ENCODE results near the gene BCL11A. TPM values are rescaled to one million over a fixed set of nuclear protein-coding genes. Genes with fewer than 3 reads are reported as not detected.

Gene BCL11A
- total RNA-seq, 1 experiment from 2014 or later, result 0.33 TPM

GRCh38 chr2:60478660-60479059 lies 74.8 kb downstream of the BCL11A start:
- Histone ChIP-seq H3K4me1 (ENCODE audit: control insufficient read depth, insufficient read depth, low read length) (no peaks in the 10 kb centered on the region), H3K27me3 (ENCODE audit: control insufficient read depth, insufficient read depth, low read length) (peaks cover 7% of the 10 kb centered on the region), H3K27ac (ENCODE audit: low read length) (no peak overlapping the region), H3K4me3 (ENCODE audit: low read depth in 2 of 2, low read length in 2 of 2) (no peak overlapping the region), H3K9me3 (ENCODE audit: control insufficient read depth, insufficient read depth, low read depth, low read length) (no peaks in the 10 kb centered on the region), H3K36me3 (ENCODE audit: control insufficient read depth, insufficient read depth, low read length) (no peaks in the 10 kb centered on the region)
- DNase-seq (ENCODE audit: low read depth, low spot score) (no peak), ATAC-seq (no peak)
- CTCF ChIA-PET, result no interaction called here
- TF ChIP-seq REST (IDR thresholded peaks at IDR 0.05; ENCODE audit: insufficient read depth in 1 of 2, low read depth in 2 of 2, low read length in 1 of 2), result no peak
- TF ChIP-seq TCF7L2 (IDR thresholded peaks at IDR 0.05; ENCODE audit: low read depth, low read length), result no peak
- TF ChIP-seq SIN3A (IDR thresholded peaks at IDR 0.05; ENCODE audit: borderline replicate concordance, insufficient read depth, low read depth, low read length), result no peak
- no peak for TF ChIP-seq POLR2AphosphoS5 (IDR thresholded peaks at IDR 0.05; ENCODE audit: low read depth, low read length)
- TF ChIP-seq CTCF (IDR thresholded peaks at IDR 0.05), result no peak
- no TSS peak for BruUV-seq (replicated peaks)
- intact Hi-C loops (cut with micrococcal nuclease; ENCODE audit: unreplicated experiment), result no loop called here
- in situ Hi-C loops (cut with HindIII; ENCODE audit: low pct_unique_long_range_greater_than_20kb, low sequenced_read_pairs), result no loop called here
- POLR2A ChIA-PET, result no interaction called here

GRCh38 chr2:60476206-60476954 lies 77.1 kb downstream of the BCL11A start:
- ChIA-PET CTCF (no interaction called here), POLR2A (no interaction called here)
- DNase-seq (ENCODE audit: low read depth, low spot score) (no peak), ATAC-seq (no peak)
- Histone ChIP-seq H3K36me3 (ENCODE audit: control insufficient read depth, insufficient read depth, low read length) (no peaks in the 10 kb centered on the region), H3K4me3 (ENCODE audit: low read depth in 2 of 2, low read length in 2 of 2) (no peak overlapping the region), H3K9me3 (ENCODE audit: control insufficient read depth, insufficient read depth, low read depth, low read length) (no peaks in the 10 kb centered on the region), H3K27me3 (ENCODE audit: control insufficient read depth, insufficient read depth, low read length) (peaks cover 2% of the 10 kb centered on the region), H3K4me1 (ENCODE audit: control insufficient read depth, insufficient read depth, low read length) (no peaks in the 10 kb centered on the region), H3K27ac (ENCODE audit: low read length) (no peak overlapping the region)
- intact Hi-C loops (cut with micrococcal nuclease; ENCODE audit: unreplicated experiment) (no loop called here), in situ Hi-C loops (cut with HindIII; ENCODE audit: low pct_unique_long_range_greater_than_20kb, low sequenced_read_pairs) (no loop called here)
- TF ChIP-seq POLR2AphosphoS5 (IDR thresholded peaks at IDR 0.05; ENCODE audit: low read depth, low read length) (no peak), SIN3A (IDR thresholded peaks at IDR 0.05; ENCODE audit: borderline replicate concordance, insufficient read depth, low read depth, low read length) (no peak), CTCF (IDR thresholded peaks at IDR 0.05) (no peak), TCF7L2 (IDR thresholded peaks at IDR 0.05; ENCODE audit: low read depth, low read length) (no peak), REST (IDR thresholded peaks at IDR 0.05; ENCODE audit: insufficient read depth in 1 of 2, low read depth in 2 of 2, low read length in 1 of 2) (no peak)
- BruUV-seq (replicated peaks), result no TSS peak
